GM19025 (cell line): Measurements from ENCODE around the gene HLA-DRB5.
"Not testable (repeated sequence)": the region's sequence is repeated elsewhere in the genome, so short reads cannot be mapped to it uniquely, and the experiment has no call there.

ENCODE experiments used
- ATAC-seq: cut with Tn5 transposase; IDR thresholded peaks from one replicate; pipeline ENCODE4 v1.9.1; 2021; ENCODE audit warnings: mild to moderate bottlenecking, low read depth, moderate library complexity; ENCODE audit not compliant: unreplicated experiment

HLA-DRB5 gene

GRCh38 chr6:32529697-32530430, at the start of gene HLA-DRB5:
Gene HLA-DRB5, minus strand, starts transcription at chr6:32530287. Its CDS starts 63 bp downstream, at chr6:32530224.
- no peak for ATAC-seq

DNA sequence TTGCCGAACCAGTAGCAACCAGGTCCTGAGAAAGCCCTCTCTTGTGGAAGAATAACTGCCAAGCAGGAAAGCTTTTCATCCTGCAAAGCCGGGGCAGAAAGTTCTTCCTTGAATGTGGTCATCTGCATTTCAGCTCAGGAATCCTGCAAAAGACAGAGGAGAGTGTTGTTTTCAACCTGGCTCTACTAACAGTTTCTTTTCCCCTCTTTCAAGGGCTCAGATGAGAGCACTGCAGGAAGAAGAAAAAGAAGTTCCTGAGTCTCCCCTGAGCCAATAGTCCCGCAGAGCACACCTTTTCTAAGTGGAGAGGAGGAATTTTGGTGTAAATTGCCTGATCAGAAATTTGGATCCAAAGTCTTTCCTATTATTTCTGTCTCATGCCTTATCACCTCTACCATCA, 48.9 kb upstream of the HLA-DRB5 start:
- ATAC-seq: no peak

GRCh38 chr6:32577493-32577892, 47.4 kb upstream of the HLA-DRB5 start:
- not testable (repeated sequence) for ATAC-seq

- no peak for ATAC-seq
These were observed 46.2 kb upstream of the HLA-DRB5 start for GRCh38 chr6:32576250-32576649.

DNA sequence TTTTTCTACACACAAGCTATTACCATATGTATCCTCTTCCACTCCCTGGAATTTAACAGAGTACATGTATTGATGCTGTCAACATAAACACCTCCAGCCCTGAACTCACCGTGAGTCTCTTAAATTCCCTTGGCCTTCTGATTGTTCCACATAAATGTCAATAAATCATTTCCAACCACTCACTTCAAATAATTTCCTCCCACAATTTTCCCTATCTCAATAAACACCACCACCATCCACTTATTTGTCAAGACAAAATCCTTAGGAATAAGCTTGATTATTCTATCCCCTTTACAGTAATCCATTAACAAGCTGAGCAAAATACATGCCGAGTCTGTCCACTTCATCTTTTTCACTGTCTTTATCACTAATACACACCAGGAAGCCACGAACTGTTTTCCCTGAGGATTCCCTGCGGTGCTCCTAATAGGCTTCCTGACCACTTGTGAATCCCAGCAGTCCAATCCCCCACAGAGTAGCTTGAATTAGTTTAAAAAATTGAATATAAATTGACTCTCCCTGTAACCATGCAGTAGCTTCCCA, 40.3 kb upstream of the HLA-DRB5 start:
- ATAC-seq: no peak

- ATAC-seq: no peak
These were observed 38.5 kb upstream of the HLA-DRB5 start for GRCh38 chr6:32568561-32568960.

DNA sequence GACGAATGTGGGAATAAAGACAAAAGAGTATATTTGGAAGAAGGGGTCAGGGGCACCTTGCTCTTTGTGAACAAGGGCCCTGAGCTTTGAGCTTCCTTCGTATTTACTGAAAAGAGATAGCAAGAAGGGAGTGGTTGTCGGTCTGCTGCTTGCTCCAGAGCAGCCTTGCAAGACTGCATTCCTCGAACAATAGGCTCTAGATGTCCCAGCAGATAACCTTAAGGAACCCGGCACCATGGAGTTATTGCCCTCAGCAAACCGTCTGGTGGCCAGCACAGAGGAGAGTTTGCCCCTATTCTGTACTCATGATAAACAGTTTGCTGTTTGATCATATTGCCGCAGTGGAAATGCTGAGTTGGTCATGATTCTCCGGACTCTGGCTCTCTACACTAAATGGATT, 36.9 kb upstream of the HLA-DRB5 start:
- no peak for ATAC-seq

- ATAC-seq: no peak
These were observed 35.4 kb upstream of the HLA-DRB5 start for GRCh38 chr6:32565511-32565910.

DNA sequence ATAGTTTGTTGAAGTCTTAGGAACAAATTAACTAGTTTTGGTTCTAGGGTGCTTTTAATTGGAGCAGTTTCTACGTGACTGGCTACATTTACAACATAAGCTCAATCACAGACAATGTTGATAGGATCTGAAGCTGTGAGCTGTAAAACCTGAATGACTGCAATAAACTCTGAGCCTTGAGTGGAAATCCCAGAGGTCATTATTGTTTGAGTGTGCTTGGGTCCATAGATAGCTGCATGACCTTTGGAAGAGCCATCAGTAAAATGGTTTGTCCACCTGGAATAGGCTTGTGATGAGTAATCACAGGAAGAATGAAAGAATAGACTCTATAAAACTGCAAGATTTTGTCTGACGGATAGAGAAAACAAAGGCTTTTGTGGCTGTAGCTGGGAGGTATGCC, 32.9 kb upstream of the HLA-DRB5 start:
- no peak for ATAC-seq

DNA sequence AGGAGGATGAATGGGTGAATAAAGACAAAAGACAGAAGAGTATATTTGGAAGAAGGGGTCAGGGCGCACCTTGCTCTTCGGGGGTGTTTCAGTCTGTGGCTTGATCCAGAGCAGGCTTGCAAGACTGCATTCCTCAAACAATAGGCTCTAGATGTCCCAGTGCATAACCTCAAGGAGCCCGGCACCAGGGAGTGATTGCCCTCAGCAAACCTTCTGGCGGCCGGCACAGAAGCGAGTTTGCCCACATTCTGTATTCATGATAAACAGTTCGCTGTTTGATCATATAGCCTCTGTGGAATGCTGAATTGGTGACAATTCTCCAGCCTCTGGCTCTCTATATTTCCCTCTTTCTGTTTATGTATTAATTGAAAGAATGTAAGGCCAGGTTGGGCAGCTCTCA, 29.7 kb upstream of the HLA-DRB5 start:
- ATAC-seq: no peak

DNA sequence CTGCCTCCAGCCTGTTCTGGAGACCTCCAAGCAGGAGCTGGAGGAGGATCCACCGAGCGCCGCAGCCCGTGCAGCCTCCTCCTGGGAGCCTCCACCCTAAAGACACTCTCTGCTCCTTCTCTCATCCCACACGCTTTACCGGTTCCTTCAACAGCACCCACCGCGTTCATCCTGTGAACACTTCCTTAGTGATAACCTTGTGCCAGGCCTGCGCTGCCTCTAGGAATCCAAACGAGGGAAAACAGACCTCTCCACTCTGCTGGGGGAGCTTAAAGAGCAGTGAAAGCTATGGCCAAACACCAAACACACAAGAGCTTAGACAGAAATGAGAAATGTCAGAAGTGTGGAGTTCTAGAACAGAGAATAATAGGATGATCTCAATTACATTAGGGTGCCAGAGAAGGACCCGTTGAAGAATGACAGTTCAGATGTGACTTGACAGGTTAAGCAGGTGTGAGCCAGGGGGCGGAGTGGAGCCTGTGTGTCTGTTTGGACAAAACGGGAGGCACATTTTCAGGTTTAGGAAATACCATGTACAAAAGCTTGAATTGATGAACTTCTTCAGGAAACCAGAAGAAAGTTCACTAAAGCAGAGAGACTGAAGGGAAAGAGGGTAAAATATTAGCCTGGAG, 28.5 kb upstream of the HLA-DRB5 start:
- no peak for ATAC-seq

DNA sequence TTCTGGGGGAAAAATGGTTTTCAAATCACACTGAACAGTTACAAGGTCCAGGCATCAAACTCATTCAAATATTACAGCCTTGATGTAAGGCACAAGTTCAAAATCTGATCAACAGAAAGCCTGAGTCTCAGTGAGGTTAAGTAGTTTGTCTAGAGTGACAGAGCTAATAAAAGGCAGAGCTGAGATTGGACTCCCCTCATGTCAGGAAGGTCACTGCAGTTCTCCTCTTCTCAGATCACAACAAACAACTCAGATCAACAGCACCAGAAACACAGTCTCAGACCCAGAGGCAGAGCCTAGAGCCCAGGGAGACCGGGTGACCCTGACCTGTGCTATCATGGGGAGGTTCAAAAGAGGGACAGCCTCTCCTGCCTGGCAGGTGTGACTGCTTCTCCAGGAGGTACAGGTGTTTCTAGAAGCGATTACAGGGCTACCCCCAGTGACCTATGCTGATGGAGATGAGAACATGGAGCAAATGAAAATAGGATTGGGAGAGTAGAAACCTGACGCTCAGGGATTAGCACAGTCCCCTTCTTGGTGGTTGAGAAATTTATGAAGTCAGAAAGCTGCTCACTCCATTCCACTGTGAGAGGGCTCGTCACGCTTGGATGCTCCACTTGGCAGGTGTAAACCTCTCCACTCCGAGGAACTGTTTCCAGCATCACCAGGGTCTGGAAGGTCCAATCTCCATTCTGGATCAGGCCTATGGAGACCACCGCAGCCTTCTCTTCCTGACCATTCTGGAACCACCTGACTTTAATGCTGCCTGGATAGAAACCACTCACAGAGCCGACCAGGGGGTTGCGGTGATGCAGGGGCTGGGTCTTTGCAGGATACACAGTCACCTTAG, 24.3 kb upstream of the HLA-DRB5 start:
- ATAC-seq: no peak

GRCh38 chr6:32553037-32553742, 23.1 kb upstream of the HLA-DRB5 start:
- no peak for ATAC-seq

DNA sequence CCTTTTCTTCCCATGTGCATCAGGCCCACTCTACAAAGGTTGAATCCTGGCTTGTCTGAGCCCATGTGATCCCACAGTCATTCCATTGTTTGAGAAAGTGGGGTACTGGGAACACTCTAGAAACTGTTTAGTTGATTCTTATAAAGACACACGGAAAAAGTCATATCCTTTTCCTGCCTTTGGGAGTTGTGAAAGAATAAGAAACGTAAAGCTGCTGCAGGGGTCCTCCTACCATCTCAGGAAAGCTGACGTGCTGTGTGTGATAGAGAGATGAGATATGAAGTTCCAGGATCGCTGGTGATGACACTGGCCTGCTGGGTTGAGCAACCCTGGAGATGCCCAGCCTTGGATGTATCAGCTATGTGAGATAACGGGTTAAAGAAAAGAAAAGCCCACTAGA, 21.3 kb upstream of the HLA-DRB5 start:
- ATAC-seq: no peak

DNA sequence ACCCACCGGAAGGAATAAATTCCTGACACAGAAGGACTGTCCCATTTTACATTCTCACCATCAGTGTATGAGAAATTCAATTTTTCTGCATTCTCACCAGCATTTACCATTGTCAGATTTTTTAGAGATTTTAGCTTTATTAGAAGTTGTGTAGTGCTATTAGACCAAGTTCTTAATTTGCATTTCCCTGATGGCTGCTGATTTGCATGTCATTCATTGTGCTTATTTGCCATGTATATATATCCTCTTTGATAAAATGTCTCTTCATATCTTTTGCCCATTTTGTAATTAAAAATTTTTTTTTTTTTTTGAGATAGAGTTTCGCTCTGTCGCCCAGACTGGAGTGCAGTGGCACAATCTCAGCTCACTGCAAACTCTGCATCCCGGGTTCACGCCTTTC, 9.8 kb upstream of the HLA-DRB5 start:
- no peak for ATAC-seq

GRCh38 chr6:32530431-32530793, 325 bp upstream of the HLA-DRB5 start:
- not testable (repeated sequence) for ATAC-seq

GRCh38 chr6:32522302-32523047, 7.6 kb downstream of the HLA-DRB5 start:
- ATAC-seq: no peak

- no peak for ATAC-seq
These were observed 10.2 kb downstream of the HLA-DRB5 start for GRCh38 chr6:32519910-32520258.

- no peak for ATAC-seq
These were observed 10.8 kb downstream of the HLA-DRB5 start for GRCh38 chr6:32519118-32519909.
